ENCODE measurements around the gene SLC26A2. TPM values are rescaled to one million over a fixed set of nuclear protein-coding genes. Genes with fewer than 3 reads are reported as not detected.
A peak's percentile ranks its signal among the peaks of the same experiment; 100 is the strongest.

The SLC26A2 gene
- total RNA-seq, 3 donors from 2014 or later = 562 to 1,399 (median 853) TPM

GRCh38 chr5:149935431-149935901 lies 25.1 kb upstream of the SLC26A2 start:
- no peak overlapping the region for H3K4me3 ChIP-seq
- ATAC-seq = no peak
- intact Hi-C loops (cut with DNase I, micrococcal nuclease) = no loop called here
- no peak for TF ChIP-seq CTCF (IDR thresholded peaks at IDR 0.05)
- no peaks in the 10 kb centered on the region for H3K9me3 ChIP-seq
- peaks cover 8% of the 10 kb centered on the region for H3K4me1 ChIP-seq (ENCODE audit: low read depth)
- no peak for DNase-seq
- H3K36me3 ChIP-seq (ENCODE audit: low read depth) = no peaks in the 10 kb centered on the region

- H3K4me1 ChIP-seq (ENCODE audit: low read depth) = peaks cover 12% of the 10 kb centered on the region
- ATAC-seq = no peak
These were observed 24.4 kb upstream of the SLC26A2 start for GRCh38 chr5:149936044-149936699.

GRCh38 chr5:149936700-149937091 lies 23.9 kb upstream of the SLC26A2 start:
- H3K36me3 ChIP-seq (ENCODE audit: low read depth) = no peaks in the 10 kb centered on the region
- peaks cover 16% of the 10 kb centered on the region for H3K4me1 ChIP-seq (ENCODE audit: low read depth)
- no peaks in the 10 kb centered on the region for H3K9me3 ChIP-seq
- no peak for TF ChIP-seq CTCF (IDR thresholded peaks at IDR 0.05)
- DNase-seq (no peak), ATAC-seq (no peak)
- no peak overlapping the region for H3K4me3 ChIP-seq
- intact Hi-C loops (cut with DNase I, micrococcal nuclease) = no loop called here

More at GRCh38 chr5:149936044-149936699, 24.4 kb upstream of the SLC26A2 start:
- no peaks in the 10 kb centered on the region for H3K9me3 ChIP-seq
- no peaks in the 10 kb centered on the region for H3K36me3 ChIP-seq (ENCODE audit: low read depth)
- intact Hi-C loops (cut with DNase I, micrococcal nuclease) = no loop called here
- DNase-seq = no peak
- TF ChIP-seq CTCF (IDR thresholded peaks at IDR 0.05) = no peak
- H3K4me3 ChIP-seq = no peak overlapping the region

- Histone ChIP-seq H3K4me3 (no peak overlapping the region), H3K36me3 (ENCODE audit: low read depth) (no peaks in the 10 kb centered on the region), H3K4me1 (ENCODE audit: low read depth) (peaks cover 16% of the 10 kb centered on the region), H3K9me3 (no peaks in the 10 kb centered on the region)
- DNase-seq = peak in 1 of 3 donors; percentile 53
- intact Hi-C loops (cut with DNase I, micrococcal nuclease) = no loop called here
- ATAC-seq = peak; percentile 81
- TF ChIP-seq CTCF (IDR thresholded peaks at IDR 0.05) = no peak
These were observed 22.9 kb upstream of the SLC26A2 start for GRCh38 chr5:149937610-149938009.

GRCh38 chr5:149938279-149938678 lies 22.3 kb upstream of the SLC26A2 start:
- ATAC-seq (peak; percentile 63), DNase-seq (peak; percentile 70 to 83 (median 77))
- H3K9me3 ChIP-seq = no peaks in the 10 kb centered on the region
- H3K36me3 ChIP-seq (ENCODE audit: low read depth) = no peaks in the 10 kb centered on the region
- intact Hi-C loops (cut with DNase I, micrococcal nuclease) = no loop called here
- no peak overlapping the region for H3K4me3 ChIP-seq
- TF ChIP-seq CTCF (IDR thresholded peaks at IDR 0.05) = no peak
- H3K4me1 ChIP-seq (ENCODE audit: low read depth) = peaks cover 18% of the 10 kb centered on the region
